Lower lobe of right lung (tissue), 2 donors: ENCODE results near the gene UGT1A5. TPM values are rescaled to one million over a fixed set of nuclear protein-coding genes. Genes with fewer than 3 reads are reported as not detected.
A peak's percentile ranks its signal among the peaks of the same experiment; 100 is the strongest.

Source experiments
- ATAC-seq, 2 donors: fragments of 200-7000 bp; cut with Tn5 transposase; one replicate each; pipeline ENCODE4 v1.9.1; 2020 to 2022; ENCODE audit warnings: mild to moderate bottlenecking in 2 of 2, moderate library complexity in 2 of 2
- DNase-seq: peaks from one replicate; pipeline ENCODE4 v3.0.0-alpha.2; 2020
- H3K27ac ChIP-seq: fragments of 200-600 bp; one replicate; pipeline ENCODE4 v1.8.0; 2022
- H3K27me3 ChIP-seq: fragments of 200-600 bp; one replicate; pipeline ENCODE4 v1.8.0; 2022; ENCODE audit warnings: low read depth
- H3K36me3 ChIP-seq: fragments of 200-600 bp; one replicate; pipeline ENCODE4 v1.8.0; 2022; ENCODE audit warnings: mild to moderate bottlenecking
- H3K4me1 ChIP-seq: fragments of 200-600 bp; one replicate; pipeline ENCODE4 v1.8.0; 2022
- H3K4me3 ChIP-seq: fragments of 200-600 bp; one replicate; pipeline ENCODE4 v1.8.0; 2022; ENCODE audit warnings: mild to moderate bottlenecking
- H3K9me3 ChIP-seq: fragments of 200-600 bp; one replicate; pipeline ENCODE4 v1.8.0; 2022
- CTCF ChIP-seq: fragments of 200-600 bp; IDR thresholded peaks from one replicate; pipeline ENCODE4 v1.8.0; 2022; ENCODE audit warnings: antibody characterized with exemption, mild to moderate bottlenecking
- intact Hi-C: fragments of 100-400 bp; cut with DNase I; formaldehyde crosslinking; loops from one replicate; pipeline ENCODE4 v1.11.0; 2022
- total RNA-seq: library from RNA; stranded (reverse); fragmentation: NEBNext Ultra II Directional; extraction: Animal tissue kit (Norgen Biotek cat#: 25700); gene quantifications from one replicate; pipeline ENCODE4 v1.2.1, GENCODE V29; 2021
- donor health status: DM: no; HTN: yes; CAD: no; lungs with severe emphysema.

UGT1A5 gene
- total RNA-seq, 1 donor from 2014 or later: 0.27 TPM

DNA sequence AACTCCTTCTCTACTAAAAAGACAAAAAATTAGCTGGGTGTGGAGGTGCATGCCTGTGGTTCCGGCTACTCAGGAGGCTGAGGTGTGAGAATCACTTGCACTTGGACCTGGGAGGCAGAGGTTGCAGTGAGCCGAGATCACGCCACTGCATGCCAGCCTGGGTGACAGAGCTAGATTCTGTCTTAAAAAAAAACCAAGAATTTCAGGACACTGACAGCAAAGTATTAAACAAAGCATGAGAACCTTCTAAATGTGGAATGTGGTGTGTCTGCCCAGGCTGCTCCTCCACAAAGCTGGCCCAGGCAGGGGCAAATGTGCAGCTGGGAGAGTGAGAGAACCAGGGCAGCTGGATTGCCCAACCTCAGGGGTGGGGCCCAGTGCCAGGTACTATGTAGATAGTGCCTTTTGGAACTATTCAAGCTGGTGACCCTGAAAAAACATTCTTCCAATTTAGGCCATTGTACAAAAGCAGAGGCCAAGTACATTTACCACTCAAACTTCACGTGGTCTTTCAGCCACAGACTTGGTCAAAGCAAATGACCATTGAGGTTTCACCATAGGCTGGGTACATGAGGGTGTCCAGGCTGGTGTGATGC, 6.7 kb upstream of the UGT1A5 start:
- intact Hi-C loops: no loop called here
- ATAC-seq (peak; percentile 52 to 61), DNase-seq (peak; percentile 53)
- H3K36me3 ChIP-seq: no peaks in the 10 kb centered on the region
- no peak for TF ChIP-seq CTCF
- H3K9me3 ChIP-seq: no peaks in the 10 kb centered on the region
- no peak overlapping the region for H3K4me3 ChIP-seq
- no peaks in the 10 kb centered on the region for H3K27me3 ChIP-seq
- no peak overlapping the region for H3K27ac ChIP-seq
- peaks cover 2% of the 10 kb centered on the region for H3K4me1 ChIP-seq

GRCh38 chr2:233706720-233707119, 6.0 kb upstream of the UGT1A5 start:
- no peak overlapping the region for H3K4me3 ChIP-seq
- H3K36me3 ChIP-seq: no peaks in the 10 kb centered on the region
- no peak for DNase-seq
- intact Hi-C loops: no loop called here
- ATAC-seq: no peak
- TF ChIP-seq CTCF: no peak
- H3K27me3 ChIP-seq: no peaks in the 10 kb centered on the region
- peaks cover 9% of the 10 kb centered on the region for H3K4me1 ChIP-seq
- H3K9me3 ChIP-seq: no peaks in the 10 kb centered on the region
- no peak overlapping the region for H3K27ac ChIP-seq

GRCh38 chr2:233707940-233708644, 4.6 kb upstream of the UGT1A5 start:
- no peak for ATAC-seq
- no peak overlapping the region for H3K4me3 ChIP-seq
- H3K27me3 ChIP-seq: no peaks in the 10 kb centered on the region
- TF ChIP-seq CTCF: no peak
- intact Hi-C loops: no loop called here
- no peaks in the 10 kb centered on the region for H3K36me3 ChIP-seq
- peaks cover 9% of the 10 kb centered on the region for H3K4me1 ChIP-seq
- no peak for DNase-seq
- no peaks in the 10 kb centered on the region for H3K9me3 ChIP-seq
- H3K27ac ChIP-seq: no peak overlapping the region

DNA sequence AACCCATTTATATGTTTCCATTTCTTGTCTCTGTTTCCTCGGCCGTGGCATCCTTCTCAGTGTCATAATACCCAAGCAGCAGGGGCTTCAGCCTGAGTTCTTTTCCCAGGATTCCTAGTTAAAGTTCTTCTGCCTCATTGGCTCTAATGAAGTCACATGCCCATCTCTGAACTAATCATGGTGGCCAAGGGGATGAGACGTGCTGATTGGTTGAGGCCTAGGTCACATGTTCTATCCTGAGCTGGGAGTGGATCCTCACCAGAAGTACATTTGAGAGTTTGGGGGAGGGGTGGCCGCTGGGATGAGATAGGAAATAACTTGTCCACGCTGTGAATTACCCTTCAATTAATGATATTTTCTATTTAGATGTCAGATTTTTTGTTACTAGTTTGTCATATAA, 3.8 kb upstream of the UGT1A5 start:
- intact Hi-C loops: no loop called here
- ATAC-seq (no peak), DNase-seq (no peak)
- Histone ChIP-seq H3K36me3 (no peaks in the 10 kb centered on the region), H3K9me3 (no peaks in the 10 kb centered on the region), H3K27me3 (no peaks in the 10 kb centered on the region), H3K4me3 (no peak overlapping the region), H3K4me1 (peaks cover 9% of the 10 kb centered on the region), H3K27ac (no peak overlapping the region)
- TF ChIP-seq CTCF: no peak

- intact Hi-C loops: no loop called here
- Histone ChIP-seq H3K9me3 (no peaks in the 10 kb centered on the region), H3K27me3 (no peaks in the 10 kb centered on the region), H3K36me3 (no peaks in the 10 kb centered on the region), H3K4me1 (peaks cover 9% of the 10 kb centered on the region), H3K27ac (no peak overlapping the region), H3K4me3 (no peak overlapping the region)
- DNase-seq: peak; percentile 87
- TF ChIP-seq CTCF: peak; percentile 81
- ATAC-seq: peak; percentile 91 to 95
Observed at GRCh38 chr2:233711312-233712008, 1.2 kb upstream of the UGT1A5 start.
